HEK293T (cell line): ENCODE results near the gene ACADL.

ENCODE experiments used
- CTCF ChIA-PET: fragments of 350-600 bp; formaldehyde crosslinking; extraction: SDS; loops from one replicate; lab custom pipeline; 2021; ENCODE audit warnings: antibody characterized with exemption, inconsistent platforms; lab: Yijun Ruan, JAX
- POLR2A ChIA-PET: fragments of 350-600 bp; formaldehyde crosslinking; extraction: SDS; loops from one replicate; lab custom pipeline; 2020; ENCODE audit warnings: antibody characterized with exemption, inconsistent platforms; lab: Yijun Ruan, JAX
- DNase-seq: peaks from one replicate; pipeline ENCODE4 v3.0.0; 2012; ENCODE audit warnings: mixed read lengths; ENCODE audit errors: extremely low spot score
- ARNT ChIP-seq: fragments of 450-650 bp; IDR thresholded peaks from 2 replicates; pipeline ENCODE4 v1.6.1; 2017; ENCODE audit warnings: mild to moderate bottlenecking
- BHLHE40 ChIP-seq: fragments of 450-650 bp; IDR thresholded peaks from 2 replicates; pipeline ENCODE4 v1.6.1; 2016; ENCODE audit warnings: mild to moderate bottlenecking, moderate library complexity, borderline replicate concordance
- CTBP1 ChIP-seq: fragments of 450-650 bp; IDR thresholded peaks from 2 replicates; pipeline ENCODE4 v1.6.1; 2016; ENCODE audit warnings: borderline replicate concordance
- ELF4 ChIP-seq: fragments of 450-650 bp; IDR thresholded peaks from 2 replicates; pipeline ENCODE4 v1.6.1; 2017; ENCODE audit warnings: antibody characterized with exemption
- FOXA1 ChIP-seq: fragments of 450-650 bp; IDR thresholded peaks from 2 replicates; pipeline ENCODE4 v1.6.1; 2016; ENCODE audit warnings: mild to moderate bottlenecking
- FOXK2 ChIP-seq: fragments of 450-650 bp; IDR thresholded peaks from 2 replicates; pipeline ENCODE4 v1.6.1; 2016; ENCODE audit warnings: mild to moderate bottlenecking
- FOXM1 ChIP-seq: fragments of 450-650 bp; IDR thresholded peaks from 2 replicates; pipeline ENCODE4 v1.6.1; 2017; ENCODE audit warnings: mild to moderate bottlenecking, borderline replicate concordance
- HDGF ChIP-seq: fragments of 450-650 bp; IDR thresholded peaks from 2 replicates; pipeline ENCODE4 v1.6.1; 2017; ENCODE audit warnings: antibody characterized with exemption, borderline replicate concordance
- L3MBTL2 ChIP-seq: fragments of 450-650 bp; conservative IDR thresholded peaks from 2 replicates; pipeline ENCODE4 v1.6.1; 2016; ENCODE audit warnings: mild to moderate bottlenecking
- LEF1 ChIP-seq: fragments of 450-650 bp; IDR thresholded peaks from 2 replicates; pipeline ENCODE4 v1.6.1; 2017; ENCODE audit warnings: mild to moderate bottlenecking, borderline replicate concordance
- NFRKB ChIP-seq: fragments of 450-650 bp; IDR thresholded peaks from 2 replicates; pipeline ENCODE4 v1.6.1; 2016; ENCODE audit warnings: mild to moderate bottlenecking, moderate library complexity
- SP1 ChIP-seq: fragments of 450-650 bp; IDR thresholded peaks from 2 replicates; pipeline ENCODE4 v1.6.1; 2017
- SUZ12 ChIP-seq: fragments of 450-650 bp; IDR thresholded peaks from 2 replicates; pipeline ENCODE4 v1.6.1; 2016; ENCODE audit warnings: mild to moderate bottlenecking
- TARDBP ChIP-seq: fragments of 450-650 bp; IDR thresholded peaks from 2 replicates; pipeline ENCODE4 v1.6.1; 2016
- ZNF384 ChIP-seq: fragments of 450-650 bp; IDR thresholded peaks from 2 replicates; pipeline ENCODE4 v1.6.1; 2016
- TF ChIP-seq, protein P1 (sequence below): fragments of 450-650 bp; IDR thresholded peaks from 2 replicates; pipeline ENCODE4 v1.6.1; 2016

The ACADL gene

DNA sequence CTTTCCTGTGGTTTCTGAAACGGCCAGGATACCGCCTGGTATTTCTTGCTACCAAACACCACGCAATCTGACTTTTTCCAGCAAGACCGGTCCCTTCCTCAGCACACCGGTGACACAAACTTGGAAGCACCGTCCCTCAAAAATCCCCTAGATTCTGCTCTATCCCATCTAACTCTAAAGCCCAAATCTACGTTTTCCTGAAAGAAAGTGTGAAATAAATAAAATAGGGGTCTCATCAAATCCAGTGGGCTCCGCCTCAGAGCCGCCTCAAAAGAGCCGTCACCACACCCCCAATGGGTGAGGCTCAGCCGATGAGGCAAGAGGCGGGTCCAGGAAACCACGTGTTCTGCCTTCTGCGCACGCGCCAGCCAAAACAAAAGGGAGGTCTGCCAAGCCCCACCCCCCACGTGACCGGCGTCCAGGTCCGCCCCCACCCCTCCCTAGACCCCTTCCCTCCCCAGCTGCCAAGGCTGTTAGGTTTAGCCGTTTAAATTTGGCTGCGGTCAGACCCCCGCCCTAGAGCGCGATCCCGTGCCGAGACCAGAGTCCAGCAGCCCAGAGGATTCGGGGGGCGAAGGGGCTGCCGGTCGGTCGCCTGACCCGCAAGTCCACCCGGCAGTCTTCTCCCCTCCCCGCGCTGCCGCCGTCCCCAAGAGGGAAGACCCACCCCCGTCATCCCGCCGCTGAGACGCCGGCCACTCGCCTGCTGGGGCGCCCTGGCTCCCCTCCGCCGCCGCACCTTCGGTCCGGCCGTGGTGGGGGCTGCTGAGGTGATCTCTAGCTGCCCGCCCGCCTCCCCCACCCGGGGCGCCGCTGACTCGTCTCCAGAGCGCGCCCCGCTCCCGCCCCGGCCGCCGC, 54.6 kb downstream of the ACADL start:
- POLR2A ChIA-PET: interaction anchor here (1.4 to 1.5 kb wide), 2 partner anchors 15 to 18 kb away, joined by 3 to 4 read pairs; no protein-coding TSS in a partner anchor
- CTCF ChIA-PET: no interaction called here

DNA sequence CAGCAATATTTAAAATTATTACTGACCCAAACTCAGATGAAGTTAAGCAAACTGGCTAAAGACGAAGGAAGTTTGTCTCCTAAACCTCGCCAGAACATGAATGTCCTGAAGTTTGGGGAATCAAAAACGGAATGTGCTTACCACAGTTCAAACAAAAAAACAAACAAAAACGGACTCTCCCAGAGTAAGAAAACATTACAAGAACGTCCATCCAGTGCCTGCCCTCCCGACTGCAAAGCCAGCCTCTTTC, 55.1 kb downstream of the ACADL start:
- CTCF ChIA-PET: no interaction called here

More for the DNA sequence above, 54.6 kb downstream of the ACADL start:
- DNase-seq: peak; percentile 89
- no peak for TF ChIP-seq LEF1
- TF ChIP-seq FOXM1: no peak
- no peak for TF ChIP-seq FOXK2
- TF ChIP-seq ELF4: no peak
- no peak for TF ChIP-seq FOXA1
- peak; percentile 71 for TF ChIP-seq L3MBTL2

DNA sequence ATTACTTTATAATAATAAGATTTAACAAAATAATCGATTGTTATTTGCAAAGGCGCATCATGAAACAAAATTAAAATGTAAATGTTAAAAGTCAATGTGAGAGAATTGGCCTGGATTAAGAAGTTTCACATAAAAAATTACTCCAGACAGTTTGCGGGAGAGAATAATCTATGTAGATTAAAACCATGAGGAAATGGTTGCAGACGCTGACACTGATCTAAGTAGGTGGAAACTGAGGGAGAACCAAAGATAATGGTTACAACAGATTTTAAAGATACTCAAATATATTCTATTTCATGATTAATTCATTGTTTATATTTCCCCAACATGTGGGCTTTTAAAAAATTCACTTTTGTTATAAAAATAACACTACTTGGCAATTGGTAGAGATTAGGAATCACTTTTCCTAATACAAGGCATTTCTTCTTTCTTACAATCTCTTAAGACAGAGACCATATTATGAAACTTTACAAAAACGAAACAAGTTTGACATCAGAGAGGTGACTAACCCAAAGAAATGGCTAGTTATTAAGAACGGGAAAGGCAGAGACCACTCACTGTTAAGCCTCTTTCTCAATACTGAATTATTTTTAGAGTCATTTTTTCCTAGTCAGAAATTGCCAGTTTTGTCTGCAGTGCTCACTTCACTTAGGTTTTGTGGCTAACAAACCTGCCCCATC, 55.6 kb downstream of the ACADL start:
- TF ChIP-seq FOXK2: no peak
- TF ChIP-seq, protein P1, sequence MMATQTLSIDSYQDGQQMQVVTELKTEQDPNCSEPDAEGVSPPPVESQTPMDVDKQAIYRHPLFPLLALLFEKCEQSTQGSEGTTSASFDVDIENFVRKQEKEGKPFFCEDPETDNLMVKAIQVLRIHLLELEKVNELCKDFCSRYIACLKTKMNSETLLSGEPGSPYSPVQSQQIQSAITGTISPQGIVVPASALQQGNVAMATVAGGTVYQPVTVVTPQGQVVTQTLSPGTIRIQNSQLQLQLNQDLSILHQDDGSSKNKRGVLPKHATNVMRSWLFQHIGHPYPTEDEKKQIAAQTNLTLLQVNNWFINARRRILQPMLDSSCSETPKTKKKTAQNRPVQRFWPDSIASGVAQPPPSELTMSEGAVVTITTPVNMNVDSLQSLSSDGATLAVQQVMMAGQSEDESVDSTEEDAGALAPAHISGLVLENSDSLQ: no peak
- TF ChIP-seq L3MBTL2: no peak
- no peak for TF ChIP-seq FOXA1
- TF ChIP-seq SP1: no peak
- no peak for TF ChIP-seq BHLHE40
- TF ChIP-seq TARDBP: no peak
- TF ChIP-seq HDGF: no peak
- TF ChIP-seq ELF4: no peak
- TF ChIP-seq CTBP1: no peak
- no peak for TF ChIP-seq LEF1
- ChIA-PET POLR2A (no interaction called here), CTCF (no interaction called here)
- DNase-seq: no peak

More for the DNA sequence above, 55.1 kb downstream of the ACADL start:
- POLR2A ChIA-PET: interaction anchor here (1.4 kb wide), 1 partner anchor 18 kb away, joined by 4 read pairs; no protein-coding TSS in a partner anchor
- TF ChIP-seq, protein P1: no peak
- TF ChIP-seq HDGF (no peak), TARDBP (no peak), FOXK2 (no peak), CTBP1 (no peak), LEF1 (no peak), ELF4 (no peak), NFRKB (no peak), SP1 (no peak), ZNF384 (no peak), SUZ12 (no peak), FOXM1 (no peak), ARNT (no peak)
- DNase-seq: no peak

DNA sequence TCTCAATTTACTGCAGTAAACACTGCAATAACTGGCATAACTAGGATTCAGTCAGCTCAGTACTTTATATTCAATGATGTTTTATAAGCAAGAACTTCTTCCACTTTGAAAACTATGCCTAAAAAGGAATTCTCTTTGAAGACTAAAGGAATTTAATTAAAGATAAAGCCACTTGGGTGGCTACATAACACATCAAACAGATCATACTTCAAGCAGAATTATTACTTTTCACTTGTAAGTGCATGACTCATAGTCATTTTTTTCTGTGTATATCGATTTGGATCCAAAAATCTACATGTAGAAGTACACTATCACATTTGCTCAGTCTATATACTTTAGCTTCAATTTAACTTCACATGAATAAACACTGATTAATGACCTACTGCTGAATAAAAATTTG, 58.0 kb downstream of the ACADL start:
- TF ChIP-seq, protein P1: no peak
- TF ChIP-seq NFRKB (no peak), ARNT (no peak), LEF1 (no peak)
- ChIA-PET CTCF (no interaction called here), POLR2A (no interaction called here)
- no peak for DNase-seq

DNA sequence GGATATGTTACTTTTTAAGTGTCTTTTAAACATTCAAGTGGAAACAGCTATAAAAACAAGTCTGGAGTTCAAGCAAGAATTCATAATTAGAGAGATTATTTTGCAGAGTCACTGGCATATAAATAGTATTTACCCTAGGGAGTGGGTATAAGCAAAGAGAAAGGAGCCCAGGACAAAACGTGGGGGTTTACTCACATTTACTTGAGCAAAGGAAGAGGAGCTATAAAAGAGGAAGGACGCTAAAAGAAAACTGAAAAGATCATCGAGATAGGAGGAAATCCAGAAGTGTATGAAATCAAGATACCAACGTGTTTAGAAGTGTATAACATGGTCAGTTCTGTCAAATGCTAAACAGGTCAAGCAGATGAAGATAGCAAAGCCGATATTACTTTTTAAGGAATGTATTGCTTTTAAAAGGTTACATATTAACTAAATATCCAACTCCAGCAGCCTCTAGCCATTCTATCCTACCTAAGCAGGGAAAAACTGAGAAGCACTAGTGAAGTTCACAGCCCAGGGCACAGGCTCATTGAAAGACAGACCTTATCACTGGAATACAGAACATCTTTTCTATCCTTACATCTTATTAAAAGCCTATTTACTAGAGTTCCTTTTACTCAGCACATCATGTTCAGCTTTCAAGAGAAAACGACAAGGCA, 62.7 kb downstream of the ACADL start:
- CTCF ChIA-PET: no interaction called here
- DNase-seq: no peak
- TF ChIP-seq FOXM1: no peak
- TF ChIP-seq LEF1: no peak
- TF ChIP-seq SUZ12: no peak
- POLR2A ChIA-PET: no interaction called here

DNA sequence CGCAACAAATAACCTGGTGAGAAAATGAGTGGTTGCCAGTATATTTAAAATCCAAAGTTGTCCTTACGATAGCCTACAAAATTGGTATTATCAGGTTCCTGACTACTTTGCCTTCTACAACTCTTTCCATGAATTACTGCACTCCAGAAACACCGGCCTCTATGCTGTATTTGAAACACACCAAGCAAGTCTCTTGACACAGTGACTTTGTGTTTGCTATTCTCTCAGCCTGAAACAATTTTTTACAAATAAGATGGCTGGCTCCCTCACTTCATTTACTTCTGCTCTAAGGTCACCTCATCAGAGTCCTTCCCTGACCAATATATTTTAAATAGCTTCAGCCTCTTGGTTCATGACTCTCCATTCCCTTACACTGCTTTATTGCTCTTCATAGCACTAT, 66.2 kb downstream of the ACADL start:
- TF ChIP-seq, protein P1: no peak
- TF ChIP-seq SP1 (no peak), ARNT (no peak)
- DNase-seq: no peak
- ChIA-PET CTCF (no interaction called here), POLR2A (no interaction called here)
